CD14-positive monocyte (primary cell): Measurements from ENCODE around the gene MORC3. TPM values are rescaled to one million over a fixed set of nuclear protein-coding genes. Genes with fewer than 3 reads are reported as not detected.

Experiments
- DNase-seq, 3 donors: peaks; one replicate each; pipeline ENCODE4 v3.0.0-alpha.2; 2011 to 2022
- H2AFZ ChIP-seq: 2 replicates; pipeline ENCODE4 v1.6.0; 2012; ENCODE audit warnings: mild to moderate bottlenecking, low read depth, low read length, inconsistent platforms; ENCODE audit not compliant: insufficient read depth, poor library complexity, severe bottlenecking
- H3K27ac ChIP-seq, 2 donors: 1 replicate in 1 of 2; 2 replicates in 1 of 2; pipeline ENCODE4 v1.5.1; 2012 to 2013; ENCODE audit warnings: low read length in 2 of 2, control low read depth in 1 of 2, inconsistent platforms in 1 of 2, low read depth in 1 of 2, mild to moderate bottlenecking in 1 of 2
- H3K27me3 ChIP-seq, 2 donors: one replicate each; pipeline versions ENCODE4 v1.6.0 to v1.6.1; 2011 to 2013; ENCODE audit warnings: low read length in 2 of 2; ENCODE audit not compliant: control insufficient read depth in 2 of 2, insufficient read depth in 2 of 2
- H3K36me3 ChIP-seq, 2 donors: replicated peaks in 1 of 2; 1 replicate in 1 of 2; 2 replicates in 1 of 2; pipeline versions ENCODE4 v1.5.1 to v1.6.1; 2012 to 2013; ENCODE audit warnings: low read length in 2 of 2, control low read depth in 1 of 2, inconsistent platforms in 1 of 2, mild to moderate bottlenecking in 1 of 2; ENCODE audit not compliant: insufficient read depth in 2 of 2, control insufficient read depth in 1 of 2
- H3K4me1 ChIP-seq, 2 donors: 1 replicate in 1 of 2; 2 replicates in 1 of 2; pipeline versions ENCODE4 v1.5.1 to v1.6.1; 2012 to 2013; ENCODE audit warnings: low read length in 2 of 2, control low read depth in 1 of 2, inconsistent platforms in 1 of 2, mild to moderate bottlenecking in 1 of 2, moderate library complexity in 1 of 2; ENCODE audit not compliant: insufficient read depth in 2 of 2, control insufficient read depth in 1 of 2
- H3K4me2 ChIP-seq: replicated peaks from 2 replicates; pipeline ENCODE3; 2012; ENCODE audit warnings: low read length, moderate library complexity, mild to moderate bottlenecking; ENCODE audit not compliant: poor library complexity, severe bottlenecking; ENCODE audit errors: extremely low read depth
- H3K4me3 ChIP-seq, 3 experiments: fragments of 200-600 bp in 1 of 3; sonication (generic) in 1 of 3; replicated peaks in 1 of 3; 1 replicate in 2 of 3; 2 replicates in 1 of 3; pipeline ENCODE4 v1.5.1; 2011 to 2013; ENCODE audit warnings: low read length in 3 of 3, mild to moderate bottlenecking in 3 of 3, control low read depth in 2 of 3, low read depth in 2 of 3, inconsistent platforms in 1 of 3, moderate library complexity in 1 of 3
- H3K79me2 ChIP-seq: 2 replicates; pipeline ENCODE4 v1.6.0; 2012; ENCODE audit warnings: mild to moderate bottlenecking, control low read depth, inconsistent platforms, low read length, moderate library complexity; ENCODE audit not compliant: insufficient read depth
- H3K9ac ChIP-seq: 2 replicates; pipeline ENCODE4 v1.6.0; 2017; ENCODE audit warnings: low read length, mild to moderate bottlenecking; ENCODE audit not compliant: insufficient read depth, poor library complexity, severe bottlenecking
- H3K9me3 ChIP-seq, 2 donors: replicated peaks in 1 of 2; 1 replicate in 1 of 2; 2 replicates in 1 of 2; pipeline versions ENCODE4 v1.5.1 to v1.6.1; 2012 to 2013; ENCODE audit warnings: low read length in 2 of 2, control low read depth in 1 of 2; ENCODE audit not compliant: control insufficient read depth in 1 of 2, insufficient read depth in 1 of 2
- H4K20me1 ChIP-seq: 2 replicates; pipeline ENCODE4 v1.6.0; 2012; ENCODE audit warnings: mild to moderate bottlenecking, low read length, control low read depth, moderate library complexity; ENCODE audit not compliant: insufficient read depth
- H3K27ac Mint-ChIP-seq, 7 donors: one replicate each; pipeline ENCODE4 v1.8.0; 2020; ENCODE audit warnings: mild to moderate bottlenecking in 7 of 7, mixed read lengths in 7 of 7, moderate library complexity in 6 of 7, inconsistent platforms in 2 of 7
- H3K27me3 Mint-ChIP-seq, 3 donors: one replicate each; pipeline ENCODE4 v1.8.0; 2021 to 2022; ENCODE audit warnings: low read depth in 3 of 3, mild to moderate bottlenecking in 3 of 3, mixed read lengths in 3 of 3, moderate library complexity in 3 of 3, inconsistent platforms in 1 of 3
- H3K36me3 Mint-ChIP-seq, 2 donors: one replicate each; pipeline ENCODE4 v1.8.0; 2020; ENCODE audit warnings: mixed read lengths in 2 of 2, inconsistent platforms in 1 of 2, mild to moderate bottlenecking in 1 of 2
- H3K4me1 Mint-ChIP-seq: one replicate; pipeline ENCODE4 v1.8.0; 2020; ENCODE audit warnings: mild to moderate bottlenecking, mixed read lengths
- H3K4me3 Mint-ChIP-seq, 2 donors: one replicate each; pipeline ENCODE4 v1.8.0; 2020; ENCODE audit warnings: mild to moderate bottlenecking in 2 of 2, mixed read lengths in 2 of 2, moderate library complexity in 1 of 2
- H3K9me3 Mint-ChIP-seq, 7 donors: one replicate each; pipeline ENCODE4 v1.8.0; 2020 to 2022; ENCODE audit warnings: mixed read lengths in 7 of 7, mild to moderate bottlenecking in 6 of 7, moderate library complexity in 6 of 7, inconsistent platforms in 2 of 7
- CTCF ChIP-seq: fragments of 200-600 bp; IDR thresholded peaks from one replicate; pipeline ENCODE4 v1.8.0; 2022; ENCODE audit warnings: antibody characterized with exemption, mild to moderate bottlenecking
- WGBS: methylation state at CpG from one replicate; pipeline ENCODE4 v1.1.5; 2013; ENCODE audit warnings: missing lambda C conversion rate; ENCODE audit not compliant: insufficient coverage; 5-methylcytosine and 5-hydroxymethylcytosine counted together
- intact Hi-C, 2 donors: fragments of 100-400 bp; cut with micrococcal nuclease; formaldehyde crosslinking; loops; one replicate each; pipeline versions ENCODE4 v1.15.0 to v1.15.1; 2023
- polyA plus RNA-seq, 3 donors: library from polyadenylated mRNA; depleted of rRNA in 1 of 3; unstranded in 2 of 3; stranded (reverse) in 1 of 3; fragments of 300-500 nt in 2 of 3; fragments of >200 nt in 1 of 3; fragmentation: Illumina TruSeq in 2 of 3; gene quantifications; 1 replicate in 2 of 3; 2 replicates in 1 of 3; pipeline ENCODE4 v1.2.3, GENCODE V29; 2012 to 2021

The MORC3 gene
- polyA plus RNA-seq, 3 donors: 16.3 to 27.6 (median 25.5) TPM

GRCh38 chr21:36325373-36326010 is 5.5 kb downstream of the MORC3 start:
- Histone ChIP-seq H3K4me1 (peaks cover 40 to 60% of the 10 kb centered on the region in 2 donors), H2AFZ (no peak overlapping the region), H3K4me3 (no peak overlapping the region), H3K4me2 (no peak overlapping the region), H3K9me3 (no peaks in the 10 kb centered on the region), H3K36me3 (peaks cover 5 to 25% of the 10 kb centered on the region in 2 donors), H3K27ac (peak overlapping the region in 1 of 2 donors; percentile 90), H4K20me1 (peaks cover 95% of the 10 kb centered on the region), H3K79me2 (peaks cover 100% of the 10 kb centered on the region), H3K9ac (no peak overlapping the region), H3K27me3 (no peaks in the 10 kb centered on the region)
- no peak for TF ChIP-seq CTCF
- Mint-ChIP-seq H3K36me3 (peaks cover 31 to 36% of the 10 kb centered on the region in 2 donors), H3K9me3 (peaks cover 0 to 1% (median 0%) of the 10 kb centered on the region in 7 donors), H3K4me1 (peaks cover 54% of the 10 kb centered on the region), H3K27ac (peak overlapping the region in 3 of 7 donors; percentile 91 to 92 (median 92)), H3K27me3 (peaks cover 0 to 1% (median 0%) of the 10 kb centered on the region in 3 donors), H3K4me3 (no peak overlapping the region)
- WGBS: no CpG with 5 or more reads among the region's 8 CpGs
- peak in 1 of 3 donors; percentile 18 for DNase-seq
- intact Hi-C loops: loop anchor here in 1 of 2 donors (10.0 kb wide), 1 partner anchor 171 kb away; the partner anchor contains the start of gene DOP1B

GRCh38 chr21:36330904-36331303 is 10.9 kb downstream of the MORC3 start:
- Histone ChIP-seq H3K36me3 (peaks cover 22 to 43% of the 10 kb centered on the region in 2 donors), H3K27ac (peak overlapping the region in 1 of 2 donors; percentile 60), H3K9me3 (no peaks in the 10 kb centered on the region), H3K4me3 (no peak overlapping the region), H4K20me1 (peaks cover 100% of the 10 kb centered on the region), H3K27me3 (no peaks in the 10 kb centered on the region), H2AFZ (no peak overlapping the region), H3K4me2 (no peak overlapping the region), H3K9ac (no peak overlapping the region), H3K79me2 (peaks cover 100% of the 10 kb centered on the region), H3K4me1 (peaks cover 7 to 18% of the 10 kb centered on the region in 2 donors)
- H3K4me1 Mint-ChIP-seq: peaks cover 26% of the 10 kb centered on the region
- peaks cover 0 to 1% (median 0%) of the 10 kb centered on the region in 7 donors for H3K9me3 Mint-ChIP-seq
- TF ChIP-seq CTCF: peak; percentile 80
- peak overlapping the region; percentile 16 to 87 (median 76) for H3K27ac Mint-ChIP-seq
- no CpG with 5 or more reads among the region's 2 CpGs for WGBS
- peaks cover 0 to 1% (median 0%) of the 10 kb centered on the region in 3 donors for H3K27me3 Mint-ChIP-seq
- DNase-seq: peak; percentile 50 to 70 (median 58)
- H3K4me3 Mint-ChIP-seq: no peak overlapping the region
- H3K36me3 Mint-ChIP-seq: peaks cover 33 to 44% of the 10 kb centered on the region in 2 donors
- intact Hi-C loops: loop anchor here (5.0 kb wide), 3 partner anchors 34 to 189 kb away; no protein-coding TSS in a partner anchor
